ENCODE data around the gene GPC3. TPM values are rescaled to one million over a fixed set of nuclear protein-coding genes. Genes with fewer than 3 reads are reported as not detected.
"Not testable (repeated sequence)": the region's sequence is repeated elsewhere in the genome, so short reads cannot be mapped to it uniquely, and the experiment has no call there.

The GPC3 gene
- total RNA-seq, 1 donor from 2014 or later: 1,039 TPM

GRCh38 chrX:133722756-133723155, 262.6 kb downstream of the GPC3 start:
- Histone ChIP-seq H3K79me2 (ENCODE audit: low read depth) (peaks cover 47% of the 10 kb centered on the region), H3K36me3 (peaks cover 9% of the 10 kb centered on the region), H3K9ac (no peak overlapping the region), H3K4me2 (no peak overlapping the region), H2AFZ (replicated peaks) (no peak overlapping the region), H3K27ac (no peak overlapping the region), H3K27me3 (no peaks in the 10 kb centered on the region), H3K9me3 (ENCODE audit: low read depth) (peaks cover 25% of the 10 kb centered on the region), H4K20me1 (ENCODE audit: low read depth) (no peaks in the 10 kb centered on the region), H3K4me1 (no peaks in the 10 kb centered on the region), H3K4me3 (no peak overlapping the region), H3F3A (ENCODE audit: low read depth) (no peaks in the 10 kb centered on the region)
- Mint-ChIP-seq H3K27ac (no peak overlapping the region), H3K4me3 (no peak overlapping the region), H3K9me3 (peaks cover 6% of the 10 kb centered on the region), H3K4me1 (peaks cover 4% of the 10 kb centered on the region), H3K36me3 (peaks cover 3% of the 10 kb centered on the region), H3K27me3 (ENCODE audit: insufficient read depth, low read depth) (peaks cover 2% of the 10 kb centered on the region)
- TF ChIP-seq EZH2phosphoT487 (IDR thresholded peaks at IDR 0.05): no peak
- no peak for TF ChIP-seq EZH2 (IDR thresholded peaks at IDR 0.05)
- TF ChIP-seq, protein P1, sequence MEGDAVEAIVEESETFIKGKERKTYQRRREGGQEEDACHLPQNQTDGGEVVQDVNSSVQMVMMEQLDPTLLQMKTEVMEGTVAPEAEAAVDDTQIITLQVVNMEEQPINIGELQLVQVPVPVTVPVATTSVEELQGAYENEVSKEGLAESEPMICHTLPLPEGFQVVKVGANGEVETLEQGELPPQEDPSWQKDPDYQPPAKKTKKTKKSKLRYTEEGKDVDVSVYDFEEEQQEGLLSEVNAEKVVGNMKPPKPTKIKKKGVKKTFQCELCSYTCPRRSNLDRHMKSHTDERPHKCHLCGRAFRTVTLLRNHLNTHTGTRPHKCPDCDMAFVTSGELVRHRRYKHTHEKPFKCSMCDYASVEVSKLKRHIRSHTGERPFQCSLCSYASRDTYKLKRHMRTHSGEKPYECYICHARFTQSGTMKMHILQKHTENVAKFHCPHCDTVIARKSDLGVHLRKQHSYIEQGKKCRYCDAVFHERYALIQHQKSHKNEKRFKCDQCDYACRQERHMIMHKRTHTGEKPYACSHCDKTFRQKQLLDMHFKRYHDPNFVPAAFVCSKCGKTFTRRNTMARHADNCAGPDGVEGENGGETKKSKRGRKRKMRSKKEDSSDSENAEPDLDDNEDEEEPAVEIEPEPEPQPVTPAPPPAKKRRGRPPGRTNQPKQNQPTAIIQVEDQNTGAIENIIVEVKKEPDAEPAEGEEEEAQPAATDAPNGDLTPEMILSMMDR (IDR thresholded peaks at IDR 0.05): no peak
- no peak for DNase-seq (ENCODE audit: low spot score)

DNA sequence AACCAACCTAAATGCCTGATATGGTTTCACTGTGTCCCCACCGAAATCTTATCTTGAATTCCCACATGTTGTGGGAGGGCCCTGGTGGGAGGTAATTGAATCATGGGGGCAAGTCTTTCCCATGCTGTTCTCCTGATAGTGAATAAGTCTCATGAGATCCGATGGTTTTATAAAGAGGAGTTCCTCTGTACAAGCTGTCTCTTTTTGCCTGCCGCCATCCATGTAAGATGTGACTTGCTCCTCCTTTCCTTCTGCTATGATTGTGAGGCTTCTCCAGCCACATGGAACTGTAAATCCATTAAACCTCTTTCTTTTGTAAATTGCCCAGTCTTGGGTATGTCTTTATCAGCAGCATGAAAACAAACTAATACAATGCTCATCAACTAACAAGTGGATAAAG, 265.1 kb downstream of the GPC3 start:
- Mint-ChIP-seq H3K36me3 (peaks cover 12% of the 10 kb centered on the region), H3K9me3 (peaks cover 16% of the 10 kb centered on the region)
- DNase-seq (ENCODE audit: low spot score); H4K20me1 ChIP-seq (ENCODE audit: low read depth); H3K27ac Mint-ChIP-seq; H3K4me3 ChIP-seq; H3K4me3 Mint-ChIP-seq; H3K4me1 ChIP-seq; H2AFZ ChIP-seq (replicated peaks); H3K27me3 Mint-ChIP-seq (ENCODE audit: insufficient read depth, low read depth); H3K27ac ChIP-seq; H3K9ac ChIP-seq; H3K36me3 ChIP-seq; H3F3A ChIP-seq (ENCODE audit: low read depth); H3K4me1 Mint-ChIP-seq; H3K27me3 ChIP-seq; H3K4me2 ChIP-seq: not testable (repeated sequence)
- H3K79me2 ChIP-seq (ENCODE audit: low read depth): peaks cover 62% of the 10 kb centered on the region
- H3K9me3 ChIP-seq (ENCODE audit: low read depth): peaks cover 31% of the 10 kb centered on the region

DNA sequence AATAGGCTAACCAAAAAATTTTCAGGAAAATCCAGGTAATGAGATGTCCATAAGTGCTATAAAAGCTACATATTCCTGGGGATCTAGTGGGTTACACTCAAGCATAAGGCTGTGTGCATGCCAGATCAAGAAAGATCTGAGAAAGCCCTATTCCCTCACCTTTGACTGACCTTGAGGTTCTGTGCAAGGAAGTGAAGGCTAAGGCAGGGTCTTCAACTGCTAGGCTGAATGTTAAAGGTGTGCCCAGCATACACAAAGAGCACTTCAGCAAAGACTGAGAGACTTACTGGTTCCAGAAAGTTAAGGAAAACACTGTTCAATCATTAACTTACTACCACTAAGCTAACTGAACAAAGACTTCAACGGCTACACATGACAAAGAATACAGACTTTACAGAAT, 269.7 kb downstream of the GPC3 start:
- no peak overlapping the region for H3K4me3 Mint-ChIP-seq

DNA sequence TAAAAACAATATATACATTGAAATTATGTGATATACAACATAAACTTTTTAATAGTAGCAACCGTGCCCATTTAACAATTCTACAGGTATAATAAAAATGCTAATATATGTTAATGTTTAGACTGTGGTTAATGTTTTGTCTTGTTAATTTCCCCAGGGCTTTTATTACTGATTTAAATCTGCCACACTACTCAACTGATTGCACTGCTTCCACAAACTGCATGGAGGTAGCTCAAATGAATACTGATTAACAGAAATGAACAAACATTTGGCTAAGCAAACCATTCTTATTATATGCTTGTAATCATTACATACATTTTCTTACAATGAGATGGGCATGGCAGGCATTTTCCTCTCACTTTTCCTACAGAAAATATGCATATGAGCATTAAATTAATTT, 275.9 kb downstream of the GPC3 start:
- Histone ChIP-seq H3F3A (ENCODE audit: low read depth) (peaks cover 4% of the 10 kb centered on the region), H3K4me2 (no peak overlapping the region)

More for the DNA sequence above, 269.7 kb downstream of the GPC3 start:
- no peak overlapping the region for H2AFZ ChIP-seq (replicated peaks)
- H3K4me2 ChIP-seq: no peak overlapping the region
- H3K36me3 Mint-ChIP-seq: peaks cover 10% of the 10 kb centered on the region
- H3K27ac Mint-ChIP-seq: no peak overlapping the region
- H3F3A ChIP-seq (ENCODE audit: low read depth): peaks cover 4% of the 10 kb centered on the region
- H3K36me3 ChIP-seq: peaks cover 5% of the 10 kb centered on the region
- H3K9ac ChIP-seq: no peak overlapping the region
- no peaks in the 10 kb centered on the region for H3K27me3 ChIP-seq
- H3K9me3 ChIP-seq (ENCODE audit: low read depth): peaks cover 26% of the 10 kb centered on the region
- DNase-seq (ENCODE audit: low spot score): no peak
- H3K4me3 ChIP-seq: no peak overlapping the region
- H3K4me1 ChIP-seq: no peaks in the 10 kb centered on the region
- no peaks in the 10 kb centered on the region for H3K27me3 Mint-ChIP-seq (ENCODE audit: insufficient read depth, low read depth)
- no peak overlapping the region for H3K27ac ChIP-seq
- H4K20me1 ChIP-seq (ENCODE audit: low read depth): peaks cover 12% of the 10 kb centered on the region
- H3K4me1 Mint-ChIP-seq: no peaks in the 10 kb centered on the region
- TF ChIP-seq, protein P1 (IDR thresholded peaks at IDR 0.05): no peak
- TF ChIP-seq EZH2phosphoT487 (IDR thresholded peaks at IDR 0.05) (no peak), EZH2 (IDR thresholded peaks at IDR 0.05) (no peak)
- peaks cover 16% of the 10 kb centered on the region for H3K9me3 Mint-ChIP-seq
- peaks cover 64% of the 10 kb centered on the region for H3K79me2 ChIP-seq (ENCODE audit: low read depth)

More for the DNA sequence above, 275.9 kb downstream of the GPC3 start:
- no peaks in the 10 kb centered on the region for H3K4me1 ChIP-seq
- H3K27ac ChIP-seq: no peak overlapping the region
- no peaks in the 10 kb centered on the region for H3K4me1 Mint-ChIP-seq
- peaks cover 45% of the 10 kb centered on the region for H3K79me2 ChIP-seq (ENCODE audit: low read depth)
- H3K27me3 Mint-ChIP-seq (ENCODE audit: insufficient read depth, low read depth): no peaks in the 10 kb centered on the region
- H3K27ac Mint-ChIP-seq: no peak overlapping the region
- H3K9me3 Mint-ChIP-seq: no peaks in the 10 kb centered on the region
- H4K20me1 ChIP-seq (ENCODE audit: low read depth): peaks cover 18% of the 10 kb centered on the region
- TF ChIP-seq, protein P1 (IDR thresholded peaks at IDR 0.05): no peak
- TF ChIP-seq EZH2phosphoT487 (IDR thresholded peaks at IDR 0.05) (no peak), EZH2 (IDR thresholded peaks at IDR 0.05) (no peak)
- no peak overlapping the region for H3K4me3 Mint-ChIP-seq
- no peaks in the 10 kb centered on the region for H3K9me3 ChIP-seq (ENCODE audit: low read depth)
- peaks cover 8% of the 10 kb centered on the region for H3K36me3 ChIP-seq
- H3K4me3 ChIP-seq: no peak overlapping the region
- DNase-seq (ENCODE audit: low spot score): no peak
- no peak overlapping the region for H2AFZ ChIP-seq (replicated peaks)
- H3K9ac ChIP-seq: no peak overlapping the region
- no peaks in the 10 kb centered on the region for H3K27me3 ChIP-seq
- no peaks in the 10 kb centered on the region for H3K36me3 Mint-ChIP-seq
